ENCODE results near the gene CUX1.

- TF ChIP-seq ETV6 (CRISPR knock-in tag; IDR thresholded peaks at IDR 0.05) = no peak
- no peak for TF ChIP-seq SMAD4 (CRISPR knock-in tag; IDR thresholded peaks at IDR 0.05)
- no peak for TF ChIP-seq ZSCAN18 (CRISPR knock-in tag; IDR thresholded peaks at IDR 0.05)
- no peak for TF ChIP-seq CREM (CRISPR knock-in tag; IDR thresholded peaks at IDR 0.05)
- no peak for TF ChIP-seq AR (CRISPR knock-in tag; IDR thresholded peaks at IDR 0.05)
- TF ChIP-seq, protein P1, sequence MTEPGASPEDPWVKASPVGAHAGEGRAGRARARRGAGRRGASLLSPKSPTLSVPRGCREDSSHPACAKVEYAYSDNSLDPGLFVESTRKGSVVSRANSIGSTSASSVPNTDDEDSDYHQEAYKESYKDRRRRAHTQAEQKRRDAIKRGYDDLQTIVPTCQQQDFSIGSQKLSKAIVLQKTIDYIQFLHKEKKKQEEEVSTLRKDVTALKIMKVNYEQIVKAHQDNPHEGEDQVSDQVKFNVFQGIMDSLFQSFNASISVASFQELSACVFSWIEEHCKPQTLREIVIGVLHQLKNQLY (CRISPR knock-in tag; IDR thresholded peaks at IDR 0.05) = no peak
- TF ChIP-seq, protein P2, sequence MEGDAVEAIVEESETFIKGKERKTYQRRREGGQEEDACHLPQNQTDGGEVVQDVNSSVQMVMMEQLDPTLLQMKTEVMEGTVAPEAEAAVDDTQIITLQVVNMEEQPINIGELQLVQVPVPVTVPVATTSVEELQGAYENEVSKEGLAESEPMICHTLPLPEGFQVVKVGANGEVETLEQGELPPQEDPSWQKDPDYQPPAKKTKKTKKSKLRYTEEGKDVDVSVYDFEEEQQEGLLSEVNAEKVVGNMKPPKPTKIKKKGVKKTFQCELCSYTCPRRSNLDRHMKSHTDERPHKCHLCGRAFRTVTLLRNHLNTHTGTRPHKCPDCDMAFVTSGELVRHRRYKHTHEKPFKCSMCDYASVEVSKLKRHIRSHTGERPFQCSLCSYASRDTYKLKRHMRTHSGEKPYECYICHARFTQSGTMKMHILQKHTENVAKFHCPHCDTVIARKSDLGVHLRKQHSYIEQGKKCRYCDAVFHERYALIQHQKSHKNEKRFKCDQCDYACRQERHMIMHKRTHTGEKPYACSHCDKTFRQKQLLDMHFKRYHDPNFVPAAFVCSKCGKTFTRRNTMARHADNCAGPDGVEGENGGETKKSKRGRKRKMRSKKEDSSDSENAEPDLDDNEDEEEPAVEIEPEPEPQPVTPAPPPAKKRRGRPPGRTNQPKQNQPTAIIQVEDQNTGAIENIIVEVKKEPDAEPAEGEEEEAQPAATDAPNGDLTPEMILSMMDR (IDR thresholded peaks at IDR 0.05) = no peak
These were observed 465.3 kb downstream of the CUX1 start for GRCh38 chr7:102282465-102283362.
